ENCODE results near the gene TACC3. TPM values are rescaled to one million over a fixed set of nuclear protein-coding genes. Genes with fewer than 3 reads are reported as not detected.

Gene TACC3
- total RNA-seq, 1 experiment from 2014 or later: 156 TPM

DNA sequence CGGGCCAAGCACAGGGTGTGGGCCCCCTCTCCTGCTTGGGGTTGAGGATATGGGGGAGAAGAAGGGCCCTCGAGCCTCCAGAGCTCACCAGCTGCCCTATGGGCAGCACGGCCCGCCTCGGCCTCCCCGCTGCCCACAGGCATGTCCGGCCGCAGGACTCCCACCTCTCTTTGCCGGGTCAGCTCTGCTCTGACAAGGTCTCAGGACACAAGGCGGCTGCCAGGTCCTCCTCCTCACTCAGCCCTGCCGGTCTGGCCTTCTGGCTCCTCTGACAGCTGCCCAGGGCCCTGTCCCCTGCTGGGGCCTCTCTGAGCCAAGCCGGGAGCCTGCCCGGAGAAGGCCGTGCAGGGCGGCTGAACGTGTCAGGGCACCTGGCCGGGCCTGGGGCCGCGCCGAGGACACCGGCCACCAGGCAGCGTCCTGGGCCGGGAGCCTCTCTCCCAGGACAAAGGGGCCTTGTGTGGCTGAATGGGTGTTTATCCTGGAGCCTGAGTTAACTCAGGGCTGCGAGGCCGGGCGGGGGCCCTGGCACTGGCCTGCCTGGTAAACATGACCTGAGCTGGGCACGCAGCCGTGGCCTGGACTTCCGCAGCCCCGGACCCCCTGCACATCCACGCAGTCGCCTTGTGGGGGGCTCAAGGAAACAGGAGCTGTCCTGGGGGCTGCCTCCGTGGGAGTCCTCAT, 25.7 kb downstream of the TACC3 start:
- H2BK120ac ChIP-seq (ENCODE audit: low read depth, low read length, poor library complexity, severe bottlenecking): no peak overlapping the region

More for the DNA sequence above, 25.7 kb downstream of the TACC3 start:
- Histone ChIP-seq H3K9me3 (ENCODE audit: control insufficient read depth, low read depth, low read length) (no peaks in the 10 kb centered on the region), H2BK15ac (ENCODE audit: low read depth, low read length) (no peak overlapping the region), H4K91ac (ENCODE audit: insufficient read length, low read depth, low read length) (no peak overlapping the region), H2BK12ac (ENCODE audit: insufficient read length, low read depth, low read length) (no peak overlapping the region), H3K27ac (ENCODE audit: insufficient read length, low read depth, low read length) (no peak overlapping the region), H3K18ac (ENCODE audit: insufficient read length, low read depth, low read length) (no peak overlapping the region), H4K20me1 (ENCODE audit: control insufficient read depth, insufficient read depth, insufficient read length) (no peaks in the 10 kb centered on the region), H3K56ac (ENCODE audit: insufficient read length, low read depth, low read length) (no peak overlapping the region), H4K5ac (ENCODE audit: insufficient read length, low read depth, low read length) (no peak overlapping the region), H3K23ac (ENCODE audit: insufficient read length, low read depth, low read length) (no peak overlapping the region), H3K79me1 (ENCODE audit: insufficient read depth, low read depth, low read length, poor library complexity, severe bottlenecking) (no peaks in the 10 kb centered on the region), H3T11ph (ENCODE audit: low read length) (no peak overlapping the region), H3K4ac (ENCODE audit: low read depth, low read length) (no peak overlapping the region), H4K8ac (replicated peaks; ENCODE audit: insufficient read length, low read depth, low read length) (no peak overlapping the region), H3K23me2 (ENCODE audit: insufficient read length, low read depth, low read length, poor library complexity, severe bottlenecking) (no peaks in the 10 kb centered on the region), H3K27me3 (ENCODE audit: insufficient read depth, low read length) (no peaks in the 10 kb centered on the region), H3K9ac (ENCODE audit: extremely low read depth, insufficient read length, low read length) (no peak overlapping the region), H2AK5ac (ENCODE audit: insufficient read length, low read length) (no peak overlapping the region), H2AFZ (ENCODE audit: low read length) (no peak overlapping the region), H3K4me1 (ENCODE audit: insufficient read depth, low read length) (no peaks in the 10 kb centered on the region), H3K79me2 (ENCODE audit: insufficient read depth, low read length) (no peaks in the 10 kb centered on the region), H2BK20ac (ENCODE audit: low read depth, low read length, poor library complexity, severe bottlenecking) (no peak overlapping the region), H2BK5ac (ENCODE audit: insufficient read length, low read length) (no peak overlapping the region), H3K14ac (ENCODE audit: insufficient read depth, low read length) (no peak overlapping the region), H3K4me2 (ENCODE audit: insufficient read depth, insufficient read length, low read length) (no peak overlapping the region)
- Mint-ChIP-seq H3K36me3 (ENCODE audit: insufficient read depth in 1 of 3, low read depth in 3 of 3) (peaks cover 6 to 34% (median 25%) of the 10 kb centered on the region in 3 experiments; a peak in 6 of 7 replicates), H3K27me3 (ENCODE audit: low read depth) (no peaks in the 10 kb centered on the region), H3K27ac (no peak overlapping the region), H3K4me3 (no peak overlapping the region), H3K9me3 (no peaks in the 10 kb centered on the region), H3K4me1 (peaks cover 0 to 11% of the 10 kb centered on the region in 2 experiments; a peak in 1 of 4 replicates)
- TF ChIP-seq, protein P1, sequence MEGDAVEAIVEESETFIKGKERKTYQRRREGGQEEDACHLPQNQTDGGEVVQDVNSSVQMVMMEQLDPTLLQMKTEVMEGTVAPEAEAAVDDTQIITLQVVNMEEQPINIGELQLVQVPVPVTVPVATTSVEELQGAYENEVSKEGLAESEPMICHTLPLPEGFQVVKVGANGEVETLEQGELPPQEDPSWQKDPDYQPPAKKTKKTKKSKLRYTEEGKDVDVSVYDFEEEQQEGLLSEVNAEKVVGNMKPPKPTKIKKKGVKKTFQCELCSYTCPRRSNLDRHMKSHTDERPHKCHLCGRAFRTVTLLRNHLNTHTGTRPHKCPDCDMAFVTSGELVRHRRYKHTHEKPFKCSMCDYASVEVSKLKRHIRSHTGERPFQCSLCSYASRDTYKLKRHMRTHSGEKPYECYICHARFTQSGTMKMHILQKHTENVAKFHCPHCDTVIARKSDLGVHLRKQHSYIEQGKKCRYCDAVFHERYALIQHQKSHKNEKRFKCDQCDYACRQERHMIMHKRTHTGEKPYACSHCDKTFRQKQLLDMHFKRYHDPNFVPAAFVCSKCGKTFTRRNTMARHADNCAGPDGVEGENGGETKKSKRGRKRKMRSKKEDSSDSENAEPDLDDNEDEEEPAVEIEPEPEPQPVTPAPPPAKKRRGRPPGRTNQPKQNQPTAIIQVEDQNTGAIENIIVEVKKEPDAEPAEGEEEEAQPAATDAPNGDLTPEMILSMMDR (conservative IDR thresholded peaks at IDR 0.05): no peak
- no CpG with 5 or more reads among the region's 33 CpGs for WGBS (ENCODE audit: extremely low coverage, insufficient read length, low lambda C conversion rate)
- DNase-seq: no peak
